Brain pericyte (primary cell): ENCODE measurements around the gene OTUD5.
A peak's percentile ranks its signal among the peaks of the same experiment; 100 is the strongest.

Source experiments
- DNase-seq: peaks from one replicate; pipeline ENCODE4 v3.0.0-alpha.2; 2012; ENCODE audit warnings: low read depth, low spot score

The OTUD5 gene

DNA sequence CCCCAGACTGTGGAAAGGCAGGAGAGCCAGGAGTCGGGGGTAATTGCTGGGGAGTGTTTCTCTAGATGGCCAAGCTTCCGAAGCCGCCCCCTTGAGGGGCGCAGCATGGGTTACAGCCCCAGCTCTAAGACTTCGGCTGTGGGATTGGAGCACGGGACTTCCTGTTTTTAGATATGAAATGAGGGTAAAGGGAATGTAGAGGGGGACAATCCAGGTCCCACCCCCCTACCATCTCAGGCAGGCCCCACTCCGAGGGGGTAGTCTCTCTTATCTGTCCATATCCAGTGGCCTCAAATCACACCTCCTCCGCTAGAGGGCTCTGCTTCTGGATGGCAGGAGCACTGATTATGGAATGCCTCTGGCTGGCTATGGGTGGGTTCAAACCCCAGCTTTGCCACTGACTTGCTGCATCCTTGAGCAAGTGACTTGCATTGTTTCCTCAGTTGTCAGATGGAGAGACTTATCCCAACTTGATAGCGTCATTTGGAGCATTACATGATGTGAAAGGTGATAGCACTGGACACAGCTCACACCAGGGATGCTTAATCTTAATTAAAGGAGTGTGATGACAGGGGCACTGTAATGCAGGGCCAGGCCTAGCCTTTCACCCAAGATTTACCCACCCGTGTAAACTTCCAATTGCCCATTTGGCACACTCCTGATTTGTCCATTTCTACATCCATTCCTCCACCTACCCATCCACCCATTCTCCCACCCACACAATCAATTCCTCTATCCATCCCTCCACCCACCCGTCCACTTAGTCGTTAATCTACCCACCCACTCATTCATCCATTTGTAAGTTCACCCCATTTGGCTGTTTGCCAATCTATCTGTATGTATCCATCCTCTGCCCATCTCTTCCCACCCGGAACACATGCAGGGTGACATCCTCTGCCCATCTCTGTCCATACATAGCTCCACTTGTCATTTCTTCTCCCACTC, 15.1 kb upstream of the OTUD5 start:
- no peak for DNase-seq

DNA sequence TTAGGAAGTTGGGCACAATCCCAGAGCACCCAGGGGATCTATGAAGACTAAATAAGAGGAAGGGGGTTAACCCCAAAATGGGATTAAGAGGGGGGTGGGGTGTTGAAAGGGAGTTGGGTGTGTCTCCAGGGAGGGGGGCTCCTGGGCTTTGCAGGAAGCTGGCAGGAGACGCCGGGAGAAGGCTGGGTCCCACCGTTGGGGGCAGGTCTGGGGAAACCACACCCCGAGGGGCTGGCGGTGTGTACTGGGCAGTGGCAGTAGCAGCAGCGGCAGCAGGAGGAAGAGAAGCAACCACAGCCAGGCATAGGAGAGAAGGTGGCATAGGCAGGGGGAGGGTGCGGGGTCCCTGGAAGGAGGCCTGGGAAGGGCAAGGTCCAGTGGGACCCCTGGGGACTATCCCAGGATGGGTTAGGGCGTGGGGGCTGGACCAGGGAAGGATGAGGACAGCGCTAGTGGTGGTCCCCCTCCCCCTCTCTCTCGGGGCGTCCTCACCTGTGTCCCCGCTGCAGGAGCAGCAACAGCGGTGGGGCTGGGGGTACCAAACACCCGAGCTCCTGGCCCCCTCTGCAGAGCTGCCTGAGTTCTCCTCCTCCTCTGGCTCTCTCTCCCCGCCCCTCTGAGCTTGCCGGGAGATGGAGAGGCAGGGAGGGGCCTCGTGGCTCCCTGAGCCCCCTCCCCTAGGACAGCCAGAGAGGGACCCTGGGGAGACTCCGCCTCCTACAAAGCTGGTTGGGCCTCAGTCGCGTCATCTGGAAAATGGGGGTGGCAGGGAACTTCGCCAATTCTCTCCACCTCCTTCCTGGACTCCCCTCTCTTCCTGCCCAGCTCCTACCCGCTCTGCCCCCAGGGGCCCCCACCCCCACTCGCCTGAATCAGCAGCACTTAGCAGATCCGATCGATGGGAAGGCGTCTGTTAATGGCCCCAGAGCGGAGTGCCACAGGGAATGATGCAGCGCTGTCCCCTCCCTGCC, 14.1 kb upstream of the OTUD5 start, which contains the start of gene KCND1:
Gene KCND1, minus strand, starts transcription at position 596 of the 971 bp plus-strand sequence. CDS start 1,573 bp downstream, outside the sequence.
- no peak for DNase-seq

DNA sequence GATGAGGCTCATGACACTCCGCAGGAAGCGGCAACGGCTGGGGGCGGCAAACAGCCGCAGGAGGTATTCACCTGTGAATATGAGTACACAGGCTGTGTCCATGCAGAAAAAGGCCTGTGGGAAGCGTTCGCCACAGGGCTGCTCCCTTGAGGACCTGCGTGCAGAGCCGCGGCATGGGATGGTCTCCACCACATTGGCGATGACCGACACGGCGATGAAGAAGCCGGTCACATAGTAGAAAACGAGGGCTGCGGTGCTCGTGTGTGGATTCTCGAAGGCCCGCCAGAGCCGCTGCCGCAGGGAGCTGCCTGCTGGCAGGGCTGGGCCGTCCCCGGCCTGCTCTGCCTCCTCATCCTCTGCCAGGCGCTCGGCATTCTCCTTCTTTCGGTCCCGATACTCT, 12.1 kb upstream of the OTUD5 start:
- DNase-seq: no peak

- no peak for DNase-seq
Measured at GRCh38 chrX:48968377-48968776, 11.0 kb upstream of the OTUD5 start.

GRCh38 chrX:48966796-48967579, 9.6 kb upstream of the OTUD5 start:
- no peak for DNase-seq

DNA sequence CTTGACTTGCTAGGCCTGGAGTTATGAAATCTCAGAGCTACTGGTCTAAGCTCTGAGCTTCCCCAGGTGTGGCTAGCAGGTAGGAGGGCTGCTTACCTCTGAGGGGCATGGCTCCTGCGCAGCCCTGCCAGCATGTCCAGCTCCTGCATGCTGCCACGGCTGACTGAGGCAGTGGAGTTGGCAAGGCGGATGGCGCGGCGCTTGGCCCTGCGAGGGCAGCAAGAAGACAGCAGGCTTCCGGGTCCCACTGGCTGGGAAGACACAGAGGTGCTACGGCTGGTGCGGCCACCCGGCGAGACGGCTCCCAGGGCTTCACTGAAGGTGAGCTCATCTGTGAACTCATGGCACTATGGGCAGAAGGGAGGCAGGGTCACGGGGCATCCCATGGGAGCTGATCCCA, 8.6 kb upstream of the OTUD5 start:
- no peak for DNase-seq

DNA sequence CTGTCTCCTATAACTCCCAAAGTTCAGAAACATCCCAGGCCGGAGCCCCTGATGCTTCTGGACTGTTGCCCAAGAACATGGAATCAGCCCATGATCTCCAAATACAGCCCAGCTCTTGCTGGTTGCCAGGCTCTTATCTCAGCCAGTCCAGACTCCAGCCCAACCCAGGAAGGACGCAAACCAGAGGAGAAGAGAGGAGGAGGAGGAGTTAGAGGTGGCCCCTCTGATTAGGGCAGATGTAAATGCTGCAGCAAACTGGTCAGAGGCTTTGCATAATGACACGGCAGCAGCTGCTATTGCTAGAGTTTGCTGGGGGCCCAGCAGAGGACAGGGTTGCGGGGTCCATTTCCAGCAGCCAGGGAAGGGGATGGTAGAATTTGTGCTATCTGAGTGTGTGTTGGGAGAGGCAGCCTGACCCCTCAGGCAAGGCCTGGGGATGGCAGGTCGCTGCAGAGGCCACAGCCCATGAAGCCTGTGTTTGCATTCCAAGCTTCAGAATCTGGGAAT, 4.2 kb upstream of the OTUD5 start:
- no peak for DNase-seq

GRCh38 chrX:48960291-48960690, 2.9 kb upstream of the OTUD5 start:
- DNase-seq: no peak

DNA sequence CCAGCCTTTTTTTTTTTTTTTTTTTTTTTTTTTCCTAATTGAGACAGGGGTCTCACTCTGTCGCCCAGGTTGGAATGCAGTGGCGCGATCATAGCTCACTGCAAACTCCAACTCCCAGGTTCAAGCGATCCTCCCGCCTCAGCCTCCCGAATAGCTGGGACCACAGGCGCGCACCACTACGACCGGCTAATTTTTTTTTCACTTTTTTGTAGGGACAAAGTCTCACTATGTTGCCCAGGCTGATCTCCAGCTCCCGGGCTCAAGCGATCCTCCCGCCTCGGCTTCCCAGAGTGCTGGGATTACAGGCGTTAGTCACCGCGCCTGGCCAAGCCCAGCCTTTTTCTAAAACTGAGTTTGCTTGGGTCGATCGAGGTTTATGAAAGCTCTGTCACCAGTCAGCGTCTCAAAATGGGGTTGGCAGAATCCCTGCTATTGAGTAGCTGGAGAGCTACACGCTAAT, 1.3 kb upstream of the OTUD5 start:
- no peak for DNase-seq

GRCh38 chrX:48957827-48958634, 624 bp upstream of the OTUD5 start:
- peak; percentile 93 for DNase-seq

- no peak for DNase-seq
Measured at GRCh38 chrX:48956728-48957414, 536 bp downstream of the OTUD5 start.

DNA sequence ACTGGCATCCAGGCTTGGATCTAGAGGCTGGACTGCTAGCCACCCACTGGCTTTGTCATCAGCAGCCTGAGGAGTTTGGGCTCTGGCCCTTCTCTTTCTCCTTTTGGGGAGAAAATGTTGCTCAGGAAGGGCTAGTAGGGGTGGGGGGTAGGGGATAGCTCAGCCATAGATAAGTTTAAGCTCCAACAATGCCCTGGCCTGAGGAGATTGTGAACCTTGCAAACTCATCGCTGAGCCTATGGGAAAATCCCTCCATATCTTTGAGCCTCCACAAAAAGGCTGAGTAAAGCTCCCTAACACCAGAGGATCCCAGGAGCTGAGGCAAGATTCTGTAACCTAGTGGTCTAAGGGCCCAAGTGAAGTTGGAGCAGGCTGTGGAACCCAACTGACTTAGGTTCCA, 8.8 kb downstream of the OTUD5 start:
- no peak for DNase-seq

GRCh38 chrX:48945517-48946348, 11.7 kb downstream of the OTUD5 start:
- DNase-seq: no peak

- no peak for DNase-seq
Measured at GRCh38 chrX:48942895-48943294, 14.5 kb downstream of the OTUD5 start.

DNA sequence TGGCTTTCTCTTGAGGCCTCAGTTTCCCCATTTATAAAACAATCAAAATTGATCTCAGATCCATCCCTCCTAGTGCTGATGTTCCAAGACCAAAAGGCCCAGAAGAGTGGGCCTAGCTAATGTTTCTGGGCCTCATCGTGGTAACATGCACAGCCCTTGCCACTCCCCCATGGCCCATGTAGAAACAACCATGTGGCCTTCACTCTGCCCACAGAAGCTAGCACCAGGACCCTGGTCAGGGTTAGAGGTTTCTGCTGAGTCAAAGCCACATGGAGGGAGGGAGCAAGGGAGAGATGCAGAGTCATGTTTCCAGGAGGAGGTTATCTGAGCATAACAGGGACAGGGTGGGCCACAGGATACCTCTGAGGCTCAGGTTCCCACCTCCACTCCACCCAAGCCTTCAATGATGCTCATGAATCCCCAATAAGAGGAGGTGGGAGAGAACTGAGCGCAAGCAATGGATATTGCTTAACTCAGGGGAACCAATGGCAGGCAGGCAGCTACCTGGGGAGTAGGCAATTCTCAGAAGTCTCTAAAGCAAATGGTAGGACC, 16.9 kb downstream of the OTUD5 start:
- DNase-seq: no peak

- DNase-seq: no peak
Measured at GRCh38 chrX:48939524-48940228, 17.7 kb downstream of the OTUD5 start.

DNA sequence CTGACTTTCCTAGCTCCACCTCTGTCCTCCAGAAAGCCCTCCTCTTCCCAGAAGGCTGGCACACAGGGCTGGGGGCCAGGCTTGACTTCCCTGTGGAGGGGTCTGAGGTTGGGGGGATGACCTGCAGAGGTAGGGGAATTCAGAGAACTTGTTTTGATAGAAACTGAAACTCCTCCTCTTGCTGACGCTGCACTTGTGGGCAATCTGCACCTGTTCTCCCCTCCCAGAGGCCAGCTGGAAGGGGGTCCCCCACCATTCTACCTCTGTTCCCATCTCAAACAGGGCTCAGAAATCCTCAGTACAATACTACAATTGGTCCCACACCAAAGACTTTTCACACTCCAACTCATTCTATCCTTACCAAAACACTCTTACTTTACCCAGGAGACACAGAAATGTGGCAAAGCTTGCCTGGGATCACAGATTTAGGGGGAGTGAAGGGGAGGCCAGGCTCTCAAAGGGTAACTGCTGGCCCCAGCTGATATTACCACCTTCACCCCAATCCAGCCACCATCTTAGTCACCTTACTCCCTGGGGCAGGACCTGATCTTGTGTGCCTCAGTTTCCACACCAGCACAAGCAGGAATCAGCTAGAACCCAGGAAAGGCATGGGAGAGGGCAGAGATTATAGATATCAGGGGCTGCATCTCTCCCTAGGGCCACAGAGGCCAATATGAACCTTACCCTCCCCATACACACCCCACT, 18.5 kb downstream of the OTUD5 start:
- no peak for DNase-seq
